DMS114 treated with DMSO at 0.1 percent for 48 hours (cell line): Measurements from ENCODE around the gene TUBB1.
"Not testable (repeated sequence)": the region's sequence is repeated elsewhere in the genome, so short reads cannot be mapped to it uniquely, and the experiment has no call there.

Experiments
- DNase-seq: peaks from one replicate; lab custom pipeline; 2025; ENCODE audit not compliant: unreplicated experiment; lab: John Stamatoyannopoulos, UW

TUBB1 gene

DNA sequence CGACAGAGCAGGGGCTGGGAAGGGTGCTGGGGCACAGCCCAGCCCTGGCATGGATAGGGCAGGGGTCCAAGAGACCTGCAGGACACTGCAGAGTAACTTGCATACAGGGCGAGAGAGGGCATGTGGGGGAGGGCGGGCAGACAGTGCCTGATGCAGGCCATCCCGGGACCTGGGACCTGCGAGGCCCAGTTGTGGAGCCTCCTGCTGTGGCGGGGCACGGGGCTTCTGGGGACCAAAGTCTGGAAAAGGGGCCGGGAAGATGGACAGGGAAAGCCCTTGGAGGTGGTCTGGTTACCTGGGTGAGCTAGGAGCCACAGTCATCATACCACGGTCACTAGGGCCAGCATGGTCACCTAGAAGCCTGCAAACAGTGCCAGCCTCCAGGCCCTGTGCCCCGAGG lies 412 bp upstream of the TUBB1 start:
- DNase-seq: no peak

DNA sequence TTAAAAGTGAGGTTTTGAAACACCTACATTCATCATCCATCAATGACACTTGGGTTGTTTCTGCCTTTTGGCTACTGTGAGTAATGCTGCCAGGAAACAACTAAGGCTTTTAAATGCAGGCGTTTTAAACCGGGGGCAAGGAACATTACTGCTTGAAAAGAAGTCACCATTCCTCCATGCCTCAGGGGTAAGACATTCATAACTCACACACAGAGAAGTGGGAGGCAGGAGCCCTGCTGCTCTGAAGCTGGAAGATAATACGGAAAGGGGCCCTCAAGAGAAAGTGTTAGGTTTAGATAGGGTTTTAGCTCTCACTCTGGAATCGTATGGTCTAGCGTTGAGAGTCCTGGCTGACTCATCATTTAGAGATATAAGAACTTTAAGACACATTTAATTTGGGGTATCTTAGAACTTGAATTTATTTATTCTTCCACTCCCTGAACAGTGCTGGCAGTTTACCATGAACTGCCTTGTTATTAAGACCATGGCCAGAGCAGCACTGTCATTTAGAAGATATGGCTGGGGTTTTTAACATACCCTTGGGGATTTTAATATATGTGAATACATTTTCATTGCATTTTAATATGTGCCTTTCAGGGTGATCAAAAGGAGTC lies 1.8 kb downstream of the TUBB1 start:
- DNase-seq: no peak

DNA sequence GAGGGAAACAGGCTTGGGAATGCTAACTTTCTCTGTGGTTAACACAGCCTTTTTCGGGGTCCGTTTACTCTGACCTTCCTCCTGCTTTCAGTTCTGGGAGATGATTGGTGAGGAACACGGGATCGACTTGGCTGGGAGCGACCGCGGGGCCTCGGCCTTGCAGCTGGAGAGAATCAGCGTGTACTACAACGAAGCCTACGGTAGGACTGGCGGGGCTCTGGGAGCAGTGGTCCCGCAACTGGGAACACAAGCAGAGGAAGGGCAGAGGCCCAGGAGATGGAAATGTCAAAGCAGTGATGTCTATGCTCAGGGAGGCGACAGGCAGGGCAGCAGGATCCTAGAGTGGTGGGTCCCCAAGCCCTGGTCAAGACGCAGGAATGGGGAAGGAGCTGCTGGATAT lies 3.5 kb downstream of the TUBB1 start:
- no peak for DNase-seq

DNA sequence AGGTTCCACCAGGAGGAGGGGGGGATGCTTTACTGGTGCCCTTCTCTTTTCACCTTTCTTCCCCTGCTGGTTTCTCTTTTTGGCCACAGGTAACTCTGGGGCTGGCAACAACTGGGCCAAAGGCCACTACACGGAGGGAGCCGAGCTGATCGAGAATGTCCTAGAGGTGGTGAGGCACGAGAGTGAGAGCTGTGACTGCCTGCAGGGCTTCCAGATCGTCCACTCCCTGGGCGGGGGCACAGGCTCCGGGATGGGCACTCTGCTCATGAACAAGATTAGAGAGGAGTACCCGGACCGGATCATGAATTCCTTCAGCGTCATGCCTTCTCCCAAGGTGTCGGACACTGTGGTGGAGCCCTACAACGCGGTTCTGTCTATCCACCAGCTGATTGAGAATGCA lies 4.4 kb downstream of the TUBB1 start:
- DNase-seq: no peak

DNA sequence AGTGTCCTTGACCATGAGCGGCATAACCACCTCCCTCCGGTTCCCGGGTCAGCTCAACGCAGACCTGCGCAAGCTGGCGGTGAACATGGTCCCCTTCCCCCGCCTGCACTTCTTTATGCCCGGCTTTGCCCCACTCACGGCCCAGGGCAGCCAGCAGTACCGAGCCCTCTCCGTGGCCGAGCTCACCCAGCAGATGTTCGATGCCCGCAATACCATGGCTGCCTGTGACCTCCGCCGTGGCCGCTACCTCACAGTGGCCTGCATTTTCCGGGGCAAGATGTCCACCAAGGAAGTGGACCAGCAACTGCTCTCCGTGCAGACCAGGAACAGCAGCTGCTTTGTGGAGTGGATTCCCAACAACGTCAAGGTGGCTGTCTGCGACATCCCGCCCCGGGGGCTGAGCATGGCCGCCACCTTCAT lies 4.9 kb downstream of the TUBB1 start:
- no peak for DNase-seq

DNA sequence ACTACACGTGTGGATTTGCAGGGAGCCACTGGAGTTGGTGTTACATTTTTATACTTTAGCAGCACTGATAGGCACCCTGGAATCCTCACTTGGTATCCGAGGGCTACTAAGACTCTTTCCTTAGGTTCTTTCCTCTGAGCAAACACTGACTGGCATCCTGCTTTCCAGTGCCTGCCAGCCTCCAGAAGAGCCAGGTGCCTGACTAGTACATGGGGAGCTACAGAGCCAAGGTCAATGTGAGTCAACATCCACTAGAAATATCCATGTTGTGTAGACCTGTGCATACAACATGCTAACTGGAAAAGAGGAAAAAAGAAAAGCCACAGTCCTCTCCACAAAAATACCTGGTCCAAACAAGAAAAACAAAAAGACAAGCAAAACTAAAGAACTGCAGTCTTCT lies 5.9 kb downstream of the TUBB1 start:
- no peak for DNase-seq

DNA sequence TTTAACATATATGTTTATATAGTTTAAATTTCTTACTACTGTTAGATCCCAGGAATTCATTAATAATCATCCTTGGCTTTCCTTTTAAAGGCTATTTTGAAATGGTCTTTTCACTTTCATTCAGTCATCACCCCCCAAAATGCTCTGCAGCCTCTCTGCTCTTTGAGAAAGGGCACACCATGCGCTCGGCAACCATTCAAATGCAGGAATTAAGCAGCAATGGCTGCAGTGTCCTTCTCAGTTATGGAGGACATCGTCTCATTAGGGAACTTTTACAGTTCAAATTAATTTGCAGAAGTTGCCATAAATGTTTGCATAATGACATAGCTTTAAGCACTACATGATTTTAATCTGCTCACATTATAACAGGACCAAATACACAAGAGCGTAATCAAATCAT lies 6.3 kb downstream of the TUBB1 start:
- no peak for DNase-seq

DNA sequence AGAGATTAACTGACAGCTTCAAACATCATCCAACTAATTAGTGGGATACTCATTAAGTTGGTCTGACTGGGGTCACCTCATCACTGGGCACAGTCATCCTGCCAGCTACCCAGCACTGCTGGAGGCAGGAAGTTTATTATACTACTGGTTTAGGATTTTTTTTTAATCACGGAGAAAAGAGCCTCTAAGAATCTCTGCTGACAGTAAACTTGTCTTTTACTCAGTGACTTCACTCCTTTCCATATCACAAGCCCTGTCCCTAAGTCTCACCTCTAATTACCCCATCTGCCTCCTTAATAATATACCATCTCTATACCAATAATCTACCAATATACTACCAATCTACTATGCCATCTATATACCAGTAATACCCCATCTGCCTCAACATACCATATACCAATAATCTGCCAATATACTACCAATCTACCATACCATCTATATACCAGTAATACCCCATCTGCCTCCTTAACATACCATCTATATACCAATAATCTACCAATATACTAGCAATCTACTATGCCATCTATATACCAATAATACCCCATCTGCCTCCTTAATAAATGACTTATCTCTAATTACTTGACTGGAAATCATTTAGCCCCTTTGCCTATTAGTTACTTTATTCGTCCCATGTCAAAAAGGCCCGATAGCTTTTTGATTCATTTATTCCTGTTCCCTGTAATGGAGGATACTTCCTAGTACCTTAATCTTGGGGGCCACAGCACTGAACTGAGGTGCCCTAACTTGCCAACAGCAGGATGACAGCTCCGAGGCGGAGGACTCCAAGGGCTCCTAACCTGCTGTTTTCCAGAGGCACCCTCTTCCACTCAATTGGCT lies 7.9 kb downstream of the TUBB1 start:
- DNase-seq: no peak

DNA sequence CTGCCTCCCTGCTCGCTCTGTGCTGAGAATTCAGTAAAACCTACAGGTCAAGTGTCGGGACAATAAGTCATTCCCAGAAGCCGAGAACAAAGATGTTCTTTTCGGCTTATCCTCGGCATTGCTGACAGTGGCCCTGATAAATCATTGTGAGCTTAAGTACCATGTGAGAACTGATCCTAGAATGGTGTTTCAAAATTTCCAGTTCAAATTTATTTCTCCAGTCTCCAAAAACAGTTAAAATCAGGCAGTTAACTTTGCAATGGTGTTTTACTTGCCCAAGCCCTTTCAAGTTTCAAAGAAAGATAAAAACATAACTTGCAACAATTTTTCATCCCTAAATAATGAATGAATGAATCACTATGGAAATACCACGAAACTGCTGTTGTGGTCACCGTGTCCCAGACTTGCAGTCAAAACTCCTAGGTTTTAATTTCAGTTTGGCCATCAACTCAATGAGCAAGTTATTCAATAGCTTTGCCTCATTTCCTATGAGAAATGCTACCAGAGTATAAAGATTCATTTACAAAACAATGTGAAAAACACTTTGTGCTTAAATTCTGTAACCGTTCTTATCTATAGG lies 8.6 kb downstream of the TUBB1 start:
- DNase-seq: no peak

DNA sequence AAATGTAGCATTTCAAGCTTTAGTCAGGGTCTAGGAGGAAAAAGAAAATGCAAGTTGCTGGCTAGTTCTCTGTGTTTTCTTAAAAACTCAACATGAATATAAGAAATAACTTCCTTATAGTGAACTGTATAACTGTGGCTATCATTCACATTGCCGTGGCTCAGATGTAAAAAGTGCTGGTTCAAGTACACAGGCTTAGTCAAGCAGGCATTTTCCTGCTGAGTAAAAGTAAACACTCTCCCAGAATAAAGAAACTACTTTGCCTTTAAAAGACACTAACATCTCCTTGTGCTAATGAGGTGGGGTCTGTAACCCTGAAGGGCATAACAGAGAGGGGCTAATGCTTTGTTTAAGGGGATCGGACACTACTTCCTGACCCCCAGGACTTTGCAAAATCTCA lies 9.6 kb downstream of the TUBB1 start:
- DNase-seq: no peak

DNA sequence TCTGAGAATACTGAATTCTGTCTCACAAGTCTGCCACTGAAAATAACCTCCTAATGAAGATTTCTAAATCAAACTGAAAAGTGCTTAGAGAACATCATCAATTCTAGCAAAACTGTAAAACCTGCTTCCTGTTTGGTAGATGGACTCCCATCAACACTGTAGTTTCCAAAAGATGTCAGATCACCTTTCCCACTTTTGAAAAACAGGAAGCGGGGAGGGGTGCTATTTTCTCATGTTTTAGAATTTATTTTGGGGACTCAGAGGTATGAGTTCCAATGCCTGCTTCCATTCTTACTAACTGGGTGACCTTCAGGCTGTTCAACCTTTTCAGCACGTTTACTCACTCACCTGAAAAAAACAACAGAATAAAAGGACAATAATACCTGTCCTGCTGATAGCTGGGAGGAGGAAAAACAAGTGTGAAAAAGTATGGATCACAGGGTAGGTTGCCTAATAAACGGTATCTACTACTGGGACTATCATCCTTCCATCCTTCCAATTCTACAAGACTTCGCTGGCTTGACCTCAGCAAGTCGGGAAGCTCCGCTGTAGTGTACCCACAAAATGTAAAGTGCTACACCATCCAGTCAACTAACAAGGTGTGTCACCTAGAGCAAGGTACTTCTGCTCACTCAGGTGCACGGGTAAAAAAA lies 11.8 kb downstream of the TUBB1 start:
- no peak for DNase-seq

DNA sequence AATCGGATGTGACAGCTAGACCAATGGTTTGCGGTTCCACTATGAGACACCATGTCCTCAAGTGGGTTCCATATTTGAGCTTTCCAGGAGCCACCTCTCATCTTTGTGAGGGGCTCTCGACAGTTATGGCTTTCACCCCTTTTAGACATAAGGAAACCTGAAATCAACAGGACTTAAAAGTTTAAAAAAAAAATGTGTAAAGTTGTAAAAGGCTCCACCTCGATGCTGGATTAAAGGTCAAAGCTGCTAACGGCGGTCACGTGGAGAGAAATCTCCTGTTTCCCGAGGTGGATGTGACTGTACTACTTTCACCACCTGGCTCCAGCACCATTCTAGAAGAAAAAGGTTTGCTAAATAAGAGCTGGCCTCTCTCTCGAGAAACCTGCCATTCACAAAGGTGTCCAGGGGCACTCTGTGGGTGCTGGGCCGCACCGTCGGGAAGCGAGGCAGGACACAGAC lies 12.4 kb downstream of the TUBB1 start:
- DNase-seq: no peak

DNA sequence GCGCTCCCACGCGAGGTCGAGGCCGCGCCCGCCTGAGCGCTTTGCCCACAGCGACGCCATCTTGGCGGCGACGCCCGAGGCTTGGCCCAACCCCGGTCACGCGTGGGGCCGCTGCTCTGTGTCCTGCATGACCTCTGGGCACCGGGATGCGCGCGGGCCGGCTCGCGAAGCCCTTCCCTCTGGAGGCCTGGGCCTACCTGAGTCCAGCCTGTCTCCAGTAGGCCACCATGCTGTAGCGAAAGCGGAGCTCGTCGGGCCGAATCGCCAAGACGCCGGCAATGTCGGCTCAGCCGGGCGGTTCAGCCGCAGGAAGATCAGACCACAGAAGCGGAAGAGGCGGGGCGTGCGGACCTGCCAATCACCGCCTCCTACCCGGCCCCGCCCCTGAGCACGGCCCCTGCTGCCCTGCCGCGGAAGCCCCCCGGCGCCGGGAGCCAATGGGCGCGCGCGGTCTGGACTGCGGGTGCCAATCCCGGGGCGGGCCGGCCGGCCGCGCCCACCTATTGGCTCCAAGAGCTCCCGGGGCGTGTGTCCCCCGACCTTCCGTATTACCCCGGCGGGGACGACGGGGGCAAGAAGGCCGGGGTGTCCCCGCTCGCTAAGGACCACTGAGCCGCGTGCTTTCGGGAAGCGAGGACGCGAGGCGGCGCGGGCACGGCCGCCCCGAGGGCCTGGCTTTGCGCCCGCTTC lies 12.9 kb downstream of the TUBB1 start, which contains the start of gene ATP5F1E:
Gene ATP5F1E (minus strand): TSS at position 313 of the 690 bp plus-strand sequence. CDS start 84 bp downstream, at position 229.
- DNase-seq: peak; percentile 90

DNA sequence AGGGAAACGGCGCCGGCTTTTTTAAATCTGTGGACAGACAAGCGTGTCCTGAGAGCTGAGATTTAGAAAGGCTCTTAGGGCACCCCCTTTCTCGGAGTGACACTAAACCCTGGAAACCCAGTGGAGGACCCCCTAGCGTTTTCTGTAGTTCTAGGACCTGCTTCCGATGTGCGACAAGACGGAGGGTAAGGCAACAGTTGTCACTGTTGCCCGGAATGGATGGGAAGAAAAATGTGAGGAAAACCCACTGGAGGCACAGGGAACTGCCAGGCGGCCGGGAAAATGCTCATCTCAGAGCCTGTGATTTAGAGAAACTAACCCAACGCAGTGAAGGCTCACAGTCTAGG lies 13.5 kb downstream of the TUBB1 start:
- DNase-seq: peak; percentile 77

DNA sequence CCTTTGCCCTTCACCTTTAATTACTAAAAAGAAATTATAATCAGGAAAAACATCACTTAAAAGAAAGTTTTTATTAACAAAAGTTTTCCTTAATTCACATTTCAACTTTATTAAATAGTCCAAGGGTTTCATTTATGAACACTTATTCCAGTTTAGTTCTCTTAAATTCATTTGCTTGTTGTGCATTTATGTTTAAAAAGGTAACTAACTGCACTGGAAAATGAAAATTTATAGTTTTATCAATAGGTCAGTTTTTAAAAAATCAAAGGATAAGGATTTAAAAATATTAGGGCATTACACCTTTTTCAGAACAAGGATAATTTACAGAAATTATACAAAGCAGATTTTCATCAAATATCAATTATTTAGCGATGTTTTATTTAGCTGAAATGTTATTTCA lies 13.9 kb downstream of the TUBB1 start:
- DNase-seq: no peak

DNA sequence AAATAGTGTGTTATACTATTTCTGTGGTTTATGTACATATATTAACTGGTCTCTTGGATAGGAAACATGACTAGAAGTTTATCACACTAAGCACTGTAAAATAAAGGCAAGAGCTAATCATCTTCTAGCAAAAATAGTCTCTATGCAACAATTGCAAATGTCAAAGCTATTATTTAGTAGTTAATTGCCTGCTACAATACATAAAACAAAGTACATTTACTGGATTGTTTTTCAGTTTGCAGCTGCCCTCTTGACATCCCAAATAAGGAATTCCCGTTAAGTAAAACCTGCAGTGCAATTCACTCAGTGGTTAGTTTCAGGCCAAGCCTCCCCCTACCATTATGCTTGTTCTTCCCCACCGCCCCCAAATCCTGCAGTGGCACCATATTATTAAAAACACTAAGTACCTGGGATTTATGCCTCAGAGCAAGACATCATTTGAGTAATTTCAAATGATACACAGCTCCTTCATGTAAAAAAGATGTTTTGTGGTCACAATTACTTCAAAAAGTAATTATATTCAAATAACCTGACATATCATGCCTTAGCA lies 14.5 kb downstream of the TUBB1 start:
- DNase-seq: no peak

DNA sequence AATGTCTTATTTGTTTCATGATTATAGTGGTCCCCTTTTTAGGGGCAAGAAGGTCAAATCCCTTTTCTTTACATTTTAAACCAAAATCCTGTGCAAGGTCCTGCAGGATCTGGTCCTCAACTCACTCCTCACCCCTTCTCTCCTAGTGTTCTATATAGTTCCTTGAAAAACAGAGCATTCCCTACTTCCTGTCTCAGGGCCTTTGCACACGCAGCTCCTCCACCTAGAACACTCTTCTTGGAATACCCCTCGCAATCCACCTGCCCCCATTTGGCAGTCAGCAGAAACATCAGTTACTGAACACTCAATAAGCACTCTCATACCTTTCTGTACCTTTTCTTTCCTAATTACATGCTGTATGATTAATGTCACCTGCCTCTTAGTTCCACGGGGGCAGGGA lies 16.2 kb downstream of the TUBB1 start:
- DNase-seq: no peak

DNA sequence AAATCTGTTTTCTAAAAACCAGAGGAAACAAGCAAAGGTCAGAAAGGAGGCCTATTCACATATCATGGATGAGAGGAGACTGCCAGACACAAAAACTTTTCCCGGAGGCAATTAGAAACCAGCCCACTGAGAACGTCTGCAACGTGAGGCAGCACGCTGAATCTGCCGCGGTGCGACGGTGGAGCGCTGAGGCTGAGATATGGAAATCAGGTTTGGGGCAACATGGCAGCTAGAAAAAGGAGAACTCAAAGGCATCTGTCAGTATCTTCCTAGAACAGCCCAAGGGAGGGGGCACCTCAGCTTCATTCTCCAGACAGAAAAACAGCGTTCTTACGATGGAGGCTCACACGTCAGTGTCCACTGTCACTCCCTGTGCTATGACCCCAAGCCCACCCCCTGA lies 18.2 kb downstream of the TUBB1 start:
- no peak for DNase-seq

DNA sequence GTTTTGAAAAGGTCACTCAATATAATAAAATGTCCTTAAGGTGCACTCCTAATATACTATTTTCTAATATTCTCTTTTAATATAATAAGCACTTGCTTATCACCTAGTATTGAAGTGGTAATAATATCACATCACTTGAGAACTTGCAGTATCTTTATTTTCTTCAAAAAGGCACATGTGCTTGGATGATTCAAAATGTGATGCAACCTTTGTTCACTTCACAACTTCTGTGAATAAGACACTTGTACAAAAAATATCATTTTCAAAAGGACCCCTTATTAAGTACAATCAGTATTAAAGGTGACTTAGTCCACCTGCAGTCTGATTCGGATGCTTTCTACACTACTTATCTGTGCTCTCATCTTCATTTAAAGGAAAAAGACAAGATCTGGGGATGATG lies 20.0 kb downstream of the TUBB1 start:
- no peak for DNase-seq

DNA sequence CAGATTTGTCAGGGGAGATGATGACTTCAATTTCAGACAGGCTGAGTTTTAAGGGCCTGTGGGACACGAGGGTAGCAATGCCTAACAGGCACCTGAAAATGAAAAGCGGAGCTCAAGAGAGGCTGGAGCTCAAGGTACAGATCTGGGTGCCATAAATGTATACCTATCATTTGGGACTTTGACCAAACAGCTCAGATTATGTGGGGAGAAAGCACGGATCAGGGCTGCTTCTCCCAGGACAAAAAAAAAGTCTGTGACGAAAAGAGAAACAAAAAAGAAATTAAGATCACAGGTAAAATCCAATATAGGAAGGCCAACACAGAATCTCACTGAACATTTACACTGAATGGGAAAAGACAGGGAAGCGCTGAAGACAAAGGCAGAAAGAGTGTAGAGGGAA lies 21.4 kb downstream of the TUBB1 start:
- no peak for DNase-seq

DNA sequence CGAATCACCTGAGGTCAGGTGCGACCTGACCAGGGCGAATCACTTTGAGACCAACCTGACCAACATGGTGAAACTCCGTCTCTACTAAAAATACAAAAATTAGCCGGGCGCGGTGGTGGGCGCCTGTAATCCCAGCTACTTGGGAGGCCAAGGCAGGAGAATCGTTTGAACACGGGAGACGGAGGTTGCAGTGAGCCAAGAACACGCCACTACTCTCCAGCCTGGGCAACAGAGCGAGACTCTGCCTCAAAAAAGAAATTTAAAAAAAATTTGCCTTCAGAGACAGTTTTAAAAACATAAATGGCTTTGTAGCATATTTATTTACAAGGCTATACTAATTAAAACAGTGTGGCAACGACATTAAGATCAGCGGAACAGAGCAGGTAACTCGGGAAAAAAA lies 22.3 kb downstream of the TUBB1 start:
- not testable (repeated sequence) for DNase-seq
